ENCODE data around the gene PHLDB2. TPM values are rescaled to one million over a fixed set of nuclear protein-coding genes. Genes with fewer than 3 reads are reported as not detected.

PHLDB2 gene
- total and polyA plus RNA-seq, 2 of the 13 experiments (the other 11 are each of a cell fraction or from before 2014, with no cell fraction given): 8.4 to 23.6 TPM

GRCh38 chr3:112000367-112000771 lies 141.3 kb downstream of the PHLDB2 start:
- CTCF ChIA-PET (ENCODE audit: low intra/inter-chr PET ratio, low total read pairs): no interaction called here
- no peak overlapping the region for H3K9ac ChIP-seq (ENCODE audit: insufficient read depth, low read depth, low read length)

DNA sequence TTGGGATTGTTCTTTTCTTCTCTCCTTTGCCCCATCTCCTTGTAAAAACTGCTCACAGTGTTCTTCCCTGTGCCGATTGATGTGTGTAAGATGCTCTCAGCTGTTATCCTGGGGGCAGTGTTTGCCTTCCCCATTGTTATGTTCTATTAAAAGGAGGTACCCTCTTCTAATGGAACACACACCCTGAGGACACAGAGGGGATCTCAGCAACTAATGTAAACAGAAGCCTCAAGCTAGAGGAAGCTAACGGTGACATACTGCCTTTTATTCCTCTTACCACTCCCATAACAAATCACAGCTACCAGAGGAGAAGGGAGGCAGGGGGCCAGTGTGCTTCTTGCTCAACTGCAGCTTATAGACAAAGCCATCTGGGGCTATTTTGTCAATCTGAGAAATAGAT lies 141.9 kb downstream of the PHLDB2 start:
- FAIRE-seq (no peak), DNase-seq (ENCODE audit: low spot score) (no peak), ATAC-seq (no peak)
- Histone ChIP-seq H3K79me2 (ENCODE audit: insufficient read depth, low read length) (no peaks in the 10 kb centered on the region), H3K27ac (ENCODE audit: extremely low read length, insufficient read depth, low read length) (no peak overlapping the region), H3K9ac (ENCODE audit: insufficient read depth, low read depth, low read length) (no peak overlapping the region), H2AFZ (ENCODE audit: low read length) (no peak overlapping the region), H3K9me3 (ENCODE audit: low read length) (no peaks in the 10 kb centered on the region), H3K4me3 (replicated peaks in 1 of 3; ENCODE audit: insufficient read depth in 1 of 3, low read depth in 2 of 3, low read length in 3 of 3) (no peak overlapping the region), H3K4me2 (ENCODE audit: low read depth, low read length) (no peak overlapping the region), H3K27me3 (ENCODE audit: control insufficient read depth in 1 of 2, insufficient read depth in 2 of 2, low read length in 2 of 2) (peaks cover 5 to 23% of the 10 kb centered on the region in 2 experiments), H4K20me1 (ENCODE audit: insufficient read depth, low read length) (no peaks in the 10 kb centered on the region), H3K36me3 (replicated peaks in 1 of 2; ENCODE audit: control insufficient read depth in 1 of 2, insufficient read depth in 2 of 2, low read length in 2 of 2) (no peaks in the 10 kb centered on the region), H3K4me1 (ENCODE audit: insufficient read depth, low read length) (peaks cover 29% of the 10 kb centered on the region)
- CTCF ChIA-PET (ENCODE audit: low intra/inter-chr PET ratio, low total read pairs): no interaction called here
- no TSS peak for BruUV-seq (replicated peaks)
- TF ChIP-seq TGIF2 (CRISPR knock-in tag; IDR thresholded peaks at IDR 0.05) (no peak), ZNF101 (CRISPR knock-in tag; IDR thresholded peaks at IDR 0.05; ENCODE audit: borderline replicate concordance, low read depth) (no peak), ZSCAN31 (CRISPR knock-in tag; IDR thresholded peaks at IDR 0.05; ENCODE audit: low read depth) (no peak), MYPOP (CRISPR knock-in tag; IDR thresholded peaks at IDR 0.05) (no peak), ZNF780A (CRISPR knock-in tag; IDR thresholded peaks at IDR 0.05) (no peak), MTF1 (CRISPR knock-in tag; IDR thresholded peaks at IDR 0.05) (no peak), GABPA (IDR thresholded peaks at IDR 0.05; ENCODE audit: low read depth, low read length) (no peak), GABPA (CRISPR knock-in tag; IDR thresholded peaks at IDR 0.05; ENCODE audit: low read depth) (no peak), ZNF550 (CRISPR knock-in tag; IDR thresholded peaks at IDR 0.05; ENCODE audit: borderline replicate concordance) (no peak), GPN1 (CRISPR knock-in tag; IDR thresholded peaks at IDR 0.05; ENCODE audit: borderline replicate concordance) (no peak), RCOR2 (CRISPR knock-in tag; IDR thresholded peaks at IDR 0.05) (no peak), MLX (CRISPR knock-in tag; IDR thresholded peaks at IDR 0.05) (no peak), ZNF720 (CRISPR knock-in tag; IDR thresholded peaks at IDR 0.05) (no peak), ZNF576 (CRISPR knock-in tag; IDR thresholded peaks at IDR 0.05) (no peak)
- intact Hi-C loops (cut with micrococcal nuclease; ENCODE audit: unreplicated experiment) (no loop called here), in situ Hi-C loops (cut with HindIII; ENCODE audit: extremely low pct_ligation_motif_present, low pct_unique_long_range_greater_than_20kb) (no loop called here)
- 44% methylated on average over 2 of the region's 2 CpGs for WGBS (ENCODE audit: low lambda C conversion rate)
- POLR2A ChIA-PET: no interaction called here

More at GRCh38 chr3:112000367-112000771, 141.3 kb downstream of the PHLDB2 start:
- intact Hi-C loops (cut with micrococcal nuclease; ENCODE audit: unreplicated experiment): no loop called here
- Histone ChIP-seq H3K27me3 (ENCODE audit: control insufficient read depth in 1 of 2, insufficient read depth in 2 of 2, low read length in 2 of 2) (peaks cover 5 to 23% of the 10 kb centered on the region in 2 experiments), H3K27ac (ENCODE audit: extremely low read length, insufficient read depth, low read length) (no peak overlapping the region), H3K36me3 (replicated peaks in 1 of 2; ENCODE audit: control insufficient read depth in 1 of 2, insufficient read depth in 2 of 2, low read length in 2 of 2) (no peaks in the 10 kb centered on the region), H3K4me1 (ENCODE audit: insufficient read depth, low read length) (peaks cover 29% of the 10 kb centered on the region), H3K9me3 (ENCODE audit: low read length) (no peaks in the 10 kb centered on the region), H3K4me2 (ENCODE audit: low read depth, low read length) (no peak overlapping the region), H2AFZ (ENCODE audit: low read length) (no peak overlapping the region), H4K20me1 (ENCODE audit: insufficient read depth, low read length) (no peaks in the 10 kb centered on the region), H3K4me3 (replicated peaks in 1 of 3; ENCODE audit: insufficient read depth in 1 of 3, low read depth in 2 of 3, low read length in 3 of 3) (no peak overlapping the region), H3K79me2 (ENCODE audit: insufficient read depth, low read length) (no peaks in the 10 kb centered on the region)
- no peak for ATAC-seq
- no peak for FAIRE-seq
- POLR2A ChIA-PET: interaction anchor here (2.0 kb wide), 1 partner anchor 21 kb away, joined by 11 read pairs; the partner anchor contains the start of gene ABHD10
- TF ChIP-seq RELA (CRISPR knock-in tag; IDR thresholded peaks at IDR 0.05) (no peak), ZNF383 (CRISPR knock-in tag; IDR thresholded peaks at IDR 0.05; ENCODE audit: borderline replicate concordance) (no peak), ZNF547 (CRISPR knock-in tag; IDR thresholded peaks at IDR 0.05) (no peak), ISL2 (CRISPR knock-in tag; IDR thresholded peaks at IDR 0.05) (no peak), CEBPB (IDR thresholded peaks at IDR 0.05; ENCODE audit: borderline replicate concordance, low read depth, low read length) (no peak), FOXK2 (IDR thresholded peaks at IDR 0.05) (no peak), TBL1XR1 (IDR thresholded peaks at IDR 0.05; ENCODE audit: borderline replicate concordance, low read length, partially characterized antibody) (no peak), BHLHE40 (IDR thresholded peaks at IDR 0.05; ENCODE audit: low read length) (no peak), ZNF205 (CRISPR knock-in tag; IDR thresholded peaks at IDR 0.05) (no peak), ZNF556 (CRISPR knock-in tag; IDR thresholded peaks at IDR 0.05; ENCODE audit: borderline replicate concordance) (no peak)
- 36% methylated on average over 5 of the region's 5 CpGs for WGBS (ENCODE audit: low lambda C conversion rate)
- in situ Hi-C loops (cut with HindIII; ENCODE audit: extremely low pct_ligation_motif_present, low pct_unique_long_range_greater_than_20kb): no loop called here
- DNase-seq (ENCODE audit: low spot score): no peak
- BruUV-seq (replicated peaks): no TSS peak
